SK-N-SH treated with all-trans-retinoic acid at 6 μM for 48 hours (cell line): ENCODE data around the gene CFAP70.

Experiments used
- ARNTL ChIP-seq: fragments of 450-650 bp; formaldehyde crosslinking; IDR thresholded peaks from 2 replicates; pipeline ENCODE4 v1.5.0; 2020; ENCODE audit warnings: low read depth, mild to moderate bottlenecking, moderate library complexity, borderline replicate concordance
- CREB5 ChIP-seq: fragments of 250-450 bp; sonication (Bioruptor Pico); IDR thresholded peaks from 2 replicates; pipeline ENCODE4 v1.5.1; 2020; ENCODE audit warnings: low read depth, mild to moderate bottlenecking, moderate library complexity
- OSR1 ChIP-seq: fragments of 250-450 bp; sonication (Bioruptor Pico); IDR thresholded peaks from 2 replicates; pipeline ENCODE4 v1.8.0; 2022; ENCODE audit warnings: moderate library complexity, mild to moderate bottlenecking, inconsistent platforms
- PATZ1 ChIP-seq: fragments of 250-450 bp; sonication (Bioruptor Pico); IDR thresholded peaks from 2 replicates; pipeline ENCODE4 v1.8.0; 2020; ENCODE audit warnings: mild to moderate bottlenecking, moderate library complexity, borderline replicate concordance
- POU6F1 ChIP-seq: fragments of 250-450 bp; sonication (Bioruptor Pico); IDR thresholded peaks from 2 replicates; pipeline ENCODE4 v1.8.0; 2021; ENCODE audit warnings: low read depth, mild to moderate bottlenecking, moderate library complexity, borderline replicate concordance
- PPARA ChIP-seq: fragments of 250-450 bp; sonication (Bioruptor Pico); IDR thresholded peaks from 2 replicates; pipeline ENCODE4 v1.5.0; 2020; ENCODE audit warnings: mild to moderate bottlenecking, borderline replicate concordance
- RARB ChIP-seq: fragments of 250-450 bp; sonication (Bioruptor Pico); IDR thresholded peaks from 2 replicates; pipeline ENCODE4 v1.8.0; 2021; ENCODE audit warnings: mild to moderate bottlenecking, moderate library complexity
- TCF4 ChIP-seq: fragments of 250-450 bp; sonication (Bioruptor Pico); IDR thresholded peaks from 2 replicates; pipeline ENCODE4 v1.8.0; 2021; ENCODE audit warnings: mild to moderate bottlenecking, moderate library complexity, borderline replicate concordance
- TOX ChIP-seq: fragments of 250-450 bp; sonication (Bioruptor Pico); IDR thresholded peaks from 2 replicates; pipeline ENCODE4 v1.8.0; 2021; ENCODE audit warnings: mild to moderate bottlenecking, moderate library complexity, borderline replicate concordance
- ZC3H10 ChIP-seq: fragments of 250-450 bp; sonication (Bioruptor Pico); IDR thresholded peaks from 2 replicates; pipeline ENCODE4 v1.5.1; 2021; ENCODE audit warnings: mild to moderate bottlenecking, moderate library complexity
- ZFP3 ChIP-seq: fragments of 250-450 bp; sonication (Bioruptor Pico); IDR thresholded peaks from 2 replicates; pipeline ENCODE4 v1.5.0; 2020; ENCODE audit warnings: mild to moderate bottlenecking, moderate library complexity
- ZFP30 ChIP-seq: fragments of 450-650 bp; formaldehyde crosslinking; IDR thresholded peaks from 2 replicates; pipeline ENCODE4 v1.5.0; 2022; ENCODE audit warnings: mild to moderate bottlenecking, moderate library complexity
- ZNF70 ChIP-seq: fragments of 450-650 bp; formaldehyde crosslinking; IDR thresholded peaks from 2 replicates; pipeline ENCODE4 v1.5.0; 2020; ENCODE audit warnings: mild to moderate bottlenecking, moderate library complexity
- ZNF8 ChIP-seq: fragments of 450-650 bp; formaldehyde crosslinking; IDR thresholded peaks from 2 replicates; pipeline ENCODE4 v1.5.0; 2020; ENCODE audit warnings: mild to moderate bottlenecking, moderate library complexity

GRCh38 chr10:73215749-73216148 is 142.9 kb downstream of the CFAP70 start:
- TF ChIP-seq PATZ1 (CRISPR knock-in tag) (no peak), ZC3H10 (no peak), OSR1 (CRISPR knock-in tag) (no peak), ZNF70 (CRISPR knock-in tag) (no peak), ZFP30 (no peak), POU6F1 (CRISPR knock-in tag) (no peak), RARB (no peak), CREB5 (CRISPR knock-in tag) (no peak), ZFP3 (CRISPR knock-in tag) (no peak), TCF4 (no peak), PPARA (CRISPR knock-in tag) (no peak), TOX (no peak), ARNTL (CRISPR knock-in tag) (no peak), ZNF8 (CRISPR knock-in tag) (no peak)
